Articular chondrocyte of knee joint (primary cell): ENCODE data around the gene TNK1. TPM values are rescaled to one million over a fixed set of nuclear protein-coding genes. Genes with fewer than 3 reads are reported as not detected.

Experiments used
- total RNA-seq: library from RNA; depleted of rRNA; stranded (reverse); fragments of >200 nt; gene quantifications from 2 replicates; pipeline ENCODE4 v1.2.3, GENCODE V29; 2012

TNK1 gene
- total RNA-seq, result 4.1 and 4.6 TPM in 2 replicates

GRCh38 chr17:7380855-7381683 is at the start of gene TNK1:
TNK1 (plus strand) TSS chr17:7381089; CDS start chr17:7382927, 1,838 bp downstream.

GRCh38 chr17:7336240-7337175 is 44.4 kb upstream of the TNK1 start, which contains the start of gene ACAP1:
ACAP1 (plus strand) TSS chr17:7336529; CDS start chr17:7336735, 206 bp downstream.

DNA sequence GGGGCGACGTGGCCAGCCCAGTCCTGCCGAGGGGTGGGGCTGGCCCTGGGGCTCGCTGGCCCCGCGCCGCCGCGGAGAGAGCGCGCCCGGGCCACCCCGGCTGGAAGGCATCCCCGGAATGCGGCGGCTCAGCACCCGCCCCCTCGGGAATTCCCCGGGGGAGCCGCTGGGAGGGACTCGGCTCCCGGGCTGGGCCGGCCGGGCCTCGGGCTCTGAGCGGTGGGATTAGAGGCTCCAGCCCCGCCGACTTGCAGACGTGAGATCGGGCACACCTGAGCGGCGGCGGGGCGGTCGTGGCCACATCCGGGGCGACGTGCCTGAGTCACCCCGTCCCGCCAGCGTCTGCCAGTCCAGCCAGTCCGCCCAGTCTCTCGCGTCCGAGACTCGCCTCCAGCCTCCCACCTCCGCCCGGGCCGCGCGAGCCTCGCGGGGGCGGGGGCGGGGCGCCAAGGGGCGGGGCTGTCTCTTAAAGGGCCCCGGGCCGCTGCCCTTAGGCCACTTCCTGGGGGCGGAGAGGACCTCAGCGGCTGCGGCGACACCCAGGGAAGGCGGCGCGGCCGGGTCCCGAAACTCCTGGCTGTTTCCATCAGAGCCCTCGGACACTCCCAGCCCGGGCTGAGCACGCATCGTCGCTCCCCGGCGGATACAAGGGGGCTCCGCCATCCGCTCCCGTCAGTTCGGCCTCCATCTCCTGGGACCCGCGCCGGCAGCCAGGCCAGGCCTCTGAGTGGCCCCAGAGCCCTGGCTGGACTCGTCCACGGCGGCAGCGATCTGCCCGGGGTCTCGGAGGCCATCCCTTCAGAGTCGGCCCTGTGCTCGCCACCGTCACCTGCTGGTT is 29.0 kb upstream of the TNK1 start, which contains the start of gene KCTD11:
KCTD11 (plus strand) TSS at position 498 of the 838 bp plus-strand sequence.

GRCh38 chr17:7355053-7355452 is 25.8 kb upstream of the TNK1 start, which contains the start of gene TMEM95:
TMEM95 (plus strand) TSS chr17:7355156; CDS start chr17:7355205, 49 bp downstream.

GRCh38 chr17:7394452-7395191 is 13.7 kb downstream of the TNK1 start, which contains the start of gene PLSCR3:
PLSCR3 (minus strand) TSS chr17:7394525; CDS start chr17:7394110, 415 bp downstream.

GRCh38 chr17:7403977-7404736 is 23.3 kb downstream of the TNK1 start, which contains the start of gene TMEM256:
TMEM256 (minus strand) TSS chr17:7404097; CDS start chr17:7404084, 13 bp downstream.

GRCh38 chr17:7407485-7408251 is 26.8 kb downstream of the TNK1 start, which contains the start of gene NLGN2:
NLGN2 (plus strand) TSS chr17:7407845; CDS start chr17:7408256, 411 bp downstream.

DNA sequence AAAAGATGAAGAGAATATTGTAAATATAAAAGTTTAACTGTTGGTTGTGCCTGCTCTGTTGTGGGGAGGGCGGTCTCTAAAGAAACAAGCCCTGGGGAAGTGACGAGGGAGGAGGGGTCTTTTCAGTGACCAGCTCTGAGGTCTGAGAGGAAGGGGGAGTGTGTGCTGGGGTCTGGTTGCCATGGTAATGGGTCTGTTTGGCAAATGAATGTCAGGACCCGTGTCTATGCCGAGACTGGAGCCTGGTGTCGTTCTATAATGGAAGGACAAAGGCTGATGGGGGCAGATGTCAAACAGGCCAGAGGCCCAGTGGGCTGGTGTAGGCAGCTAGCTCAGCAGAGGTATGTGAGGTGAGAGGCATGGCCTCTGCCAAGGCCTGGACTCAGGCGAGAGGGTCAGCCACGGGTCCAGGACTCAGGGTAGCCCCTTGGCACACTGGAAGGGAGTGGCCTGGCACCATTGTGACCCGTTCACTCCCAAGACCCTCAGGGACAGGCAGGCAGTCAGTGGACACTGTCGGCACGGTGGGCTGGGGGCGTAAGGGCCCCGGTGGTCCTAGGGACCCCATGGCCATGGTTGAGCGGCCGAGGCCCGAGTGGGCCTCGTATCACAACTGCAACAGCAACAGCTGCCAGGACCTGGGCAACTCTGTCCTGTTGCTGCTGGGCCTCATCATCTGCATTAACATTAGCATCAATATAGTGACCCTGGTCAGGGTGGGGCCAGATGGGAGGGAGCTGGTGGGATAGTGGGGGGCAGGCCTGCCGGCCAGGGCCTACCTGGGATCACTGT is 39.1 kb downstream of the TNK1 start, which contains the start of gene SPEM1:
SPEM1 (plus strand) TSS at position 506 of the 792 bp plus-strand sequence; CDS start at position 567, 61 bp downstream.

DNA sequence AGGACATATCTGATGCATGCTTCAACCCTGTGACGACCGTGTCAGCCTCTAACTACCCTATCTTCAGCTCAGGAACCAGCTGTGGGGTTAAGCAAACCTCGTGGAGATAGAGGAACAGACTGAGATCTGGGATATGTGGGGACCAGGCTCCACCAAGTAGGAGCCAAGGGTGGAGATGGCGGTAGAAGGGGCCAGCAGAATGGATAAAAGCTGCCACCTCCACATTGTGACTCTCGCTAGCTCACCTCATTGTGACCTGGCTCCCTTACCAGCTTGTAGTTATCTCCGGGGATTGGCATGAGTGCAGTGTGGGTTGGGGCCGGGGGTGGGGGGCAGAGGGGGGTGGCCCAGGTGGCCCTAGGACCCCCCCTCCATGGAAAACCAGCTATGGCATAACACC is 44.4 kb downstream of the TNK1 start, which contains the start of gene SPEM2:
SPEM2 (plus strand) TSS at position 301 of the 400 bp plus-strand sequence; CDS start at position 374, 73 bp downstream.

DNA sequence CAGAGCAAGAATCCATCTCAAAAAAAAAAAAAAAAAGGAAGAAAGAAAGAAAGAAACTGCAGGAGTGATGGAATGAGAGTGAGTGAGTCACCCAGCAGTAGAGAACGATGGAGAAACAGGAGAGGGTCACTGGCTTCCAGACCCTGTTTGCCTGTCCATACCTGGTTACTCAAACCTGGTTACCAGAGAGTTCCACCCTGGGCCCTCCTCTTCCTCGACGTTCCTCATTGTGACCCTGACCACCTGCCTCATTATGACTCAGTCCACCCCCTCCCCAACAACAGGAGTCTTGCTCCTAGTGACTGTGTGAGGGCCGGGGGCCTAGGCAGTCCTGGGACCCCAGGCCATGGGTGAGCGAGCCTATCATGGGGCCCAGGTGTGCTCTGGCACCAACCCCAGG is 47.7 kb downstream of the TNK1 start, which contains the start of gene SPEM3:
SPEM3 (plus strand) TSS at position 301 of the 400 bp plus-strand sequence; CDS start at position 347, 46 bp downstream.

Other genes starting within 250 kb of the TNK1 start
- 0.65 and 0.76 TPM in 2 replicates for gene ASGR1, start 201.7 kb upstream of the TNK1 start, total RNA-seq
- gene DLG4, start 161.3 kb upstream of the TNK1 start, total RNA-seq, result 7.7 and 8.8 TPM in 2 replicates
- 205 and 214 TPM in 2 replicates for gene ACADVL, start 161.2 kb upstream of the TNK1 start, total RNA-seq
- gene DVL2, start 146.6 kb upstream of the TNK1 start, total RNA-seq, result 54.4 and 63.1 TPM in 2 replicates
- 34.4 and 38.5 TPM in 2 replicates for gene PHF23, start 141.6 kb upstream of the TNK1 start, total RNA-seq
- gene GABARAP, start 138.6 kb upstream of the TNK1 start, total RNA-seq, result 315 and 440 TPM in 2 replicates
- 30.1 and 39.5 TPM in 2 replicates for gene CTDNEP1, start 129.4 kb upstream of the TNK1 start, total RNA-seq
- 31.6 and 39.1 TPM in 2 replicates for gene ELP5, start 128.9 kb upstream of the TNK1 start, total RNA-seq
- gene CLDN7, start 118.6 kb upstream of the TNK1 start, total RNA-seq, result 2.4 and 2.7 TPM in 2 replicates
- gene SLC2A4, start 99.4 kb upstream of the TNK1 start, total RNA-seq, result 0.11 TPM in 1 of 2 replicates, not detected in the other
- 0.13 TPM in 1 of 2 replicates, not detected in the other for gene YBX2, start 86.5 kb upstream of the TNK1 start, total RNA-seq
- gene EIF5A, start 73.5 kb upstream of the TNK1 start, total RNA-seq, result 575 and 584 TPM in 2 replicates
- gene GPS2, start 65.7 kb upstream of the TNK1 start, total RNA-seq, result 38.2 and 42.2 TPM in 2 replicates
- gene NEURL4, start 51.8 kb upstream of the TNK1 start, total RNA-seq, result 7.7 and 13.2 TPM in 2 replicates
- gene ACAP1, start 44.6 kb upstream of the TNK1 start, total RNA-seq, result 0.11 and 0.26 TPM in 2 replicates
- 8.9 and 11.2 TPM in 2 replicates for gene KCTD11, start 28.9 kb upstream of the TNK1 start, total RNA-seq
- not detected in 2 replicates for gene TMEM95, start 25.9 kb upstream of the TNK1 start, total RNA-seq
- 19.6 and 21.7 TPM in 2 replicates for gene PLSCR3, start 13.4 kb downstream of the TNK1 start, total RNA-seq
- 30.4 and 56.3 TPM in 2 replicates for gene TMEM256, start 23.0 kb downstream of the TNK1 start, total RNA-seq
- 6.9 and 8.6 TPM in 2 replicates for gene NLGN2, start 26.8 kb downstream of the TNK1 start, total RNA-seq
- not detected in 2 replicates for gene SPEM1, start 39.2 kb downstream of the TNK1 start, total RNA-seq
- not detected in 2 replicates for gene SPEM2, start 44.5 kb downstream of the TNK1 start, total RNA-seq
- gene SPEM3, start 47.8 kb downstream of the TNK1 start, total RNA-seq, result not detected in 2 replicates
- 2.5 and 2.8 TPM in 2 replicates for gene TMEM102, start 54.3 kb downstream of the TNK1 start, total RNA-seq
- gene FGF11, start 58.4 kb downstream of the TNK1 start, total RNA-seq, result 0.76 and 0.91 TPM in 2 replicates
- gene CHRNB1, start 64.0 kb downstream of the TNK1 start, total RNA-seq, result 5.2 and 5.4 TPM in 2 replicates
- 40.2 and 41.4 TPM in 2 replicates for gene ZBTB4, start 98.5 kb downstream of the TNK1 start, total RNA-seq
- not detected in 2 replicates for gene SLC35G6, start 100.4 kb downstream of the TNK1 start, total RNA-seq
- 85.8 and 100.0 TPM in 2 replicates for gene POLR2A, start 103.3 kb downstream of the TNK1 start, total RNA-seq
- gene TNFSF12, start 168.0 kb downstream of the TNK1 start, total RNA-seq, result 11.6 and 16.1 TPM in 2 replicates
- gene TNFSF13, start 177.7 kb downstream of the TNK1 start, total RNA-seq, result 4.5 and 5.0 TPM in 2 replicates
- 46.4 and 48.1 TPM in 2 replicates for gene SENP3, start 180.8 kb downstream of the TNK1 start, total RNA-seq
- 102 and 116 TPM in 2 replicates for gene CD68, start 198.5 kb downstream of the TNK1 start, total RNA-seq
- 93.2 and 97.4 TPM in 2 replicates for gene MPDU1, start 202.8 kb downstream of the TNK1 start, total RNA-seq
- gene SOX15, start 209.0 kb downstream of the TNK1 start, total RNA-seq, result 0.11 and 0.26 TPM in 2 replicates
- gene FXR2, start 233.8 kb downstream of the TNK1 start, total RNA-seq, result 26.9 and 28.2 TPM in 2 replicates
- 41.3 and 41.4 TPM in 2 replicates for gene SAT2, start 246.7 kb downstream of the TNK1 start, total RNA-seq
- gene SHBG, start 249.0 kb downstream of the TNK1 start, total RNA-seq, result 1.3 TPM in 1 of 2 replicates, not detected in the other